Measurements from ENCODE around the gene CCDC3.

DNA sequence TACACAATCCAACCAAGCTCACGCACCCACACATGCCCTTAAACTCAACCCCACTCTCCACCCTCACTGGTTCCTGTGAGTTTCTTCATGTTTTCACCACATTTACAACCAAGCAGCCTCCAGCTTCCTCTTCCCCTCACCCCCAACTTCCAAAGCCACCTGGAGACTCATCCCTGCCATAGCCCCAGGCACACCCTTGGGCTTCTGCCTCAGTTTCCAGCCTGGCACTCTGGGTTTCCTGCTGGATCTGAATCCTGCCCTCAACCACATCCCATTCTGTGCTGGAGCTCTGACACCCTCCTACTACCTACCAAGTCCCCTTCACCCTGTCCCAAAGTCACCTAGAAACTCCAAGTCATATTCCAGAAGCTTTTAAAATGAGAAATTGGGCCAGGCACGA is 29.4 kb downstream of the CCDC3 start:
- TF ChIP-seq POLR2A (IDR thresholded peaks at IDR 0.05) = no peak
- TF ChIP-seq, protein P1, sequence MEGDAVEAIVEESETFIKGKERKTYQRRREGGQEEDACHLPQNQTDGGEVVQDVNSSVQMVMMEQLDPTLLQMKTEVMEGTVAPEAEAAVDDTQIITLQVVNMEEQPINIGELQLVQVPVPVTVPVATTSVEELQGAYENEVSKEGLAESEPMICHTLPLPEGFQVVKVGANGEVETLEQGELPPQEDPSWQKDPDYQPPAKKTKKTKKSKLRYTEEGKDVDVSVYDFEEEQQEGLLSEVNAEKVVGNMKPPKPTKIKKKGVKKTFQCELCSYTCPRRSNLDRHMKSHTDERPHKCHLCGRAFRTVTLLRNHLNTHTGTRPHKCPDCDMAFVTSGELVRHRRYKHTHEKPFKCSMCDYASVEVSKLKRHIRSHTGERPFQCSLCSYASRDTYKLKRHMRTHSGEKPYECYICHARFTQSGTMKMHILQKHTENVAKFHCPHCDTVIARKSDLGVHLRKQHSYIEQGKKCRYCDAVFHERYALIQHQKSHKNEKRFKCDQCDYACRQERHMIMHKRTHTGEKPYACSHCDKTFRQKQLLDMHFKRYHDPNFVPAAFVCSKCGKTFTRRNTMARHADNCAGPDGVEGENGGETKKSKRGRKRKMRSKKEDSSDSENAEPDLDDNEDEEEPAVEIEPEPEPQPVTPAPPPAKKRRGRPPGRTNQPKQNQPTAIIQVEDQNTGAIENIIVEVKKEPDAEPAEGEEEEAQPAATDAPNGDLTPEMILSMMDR (IDR thresholded peaks at IDR 0.05) = no peak
